Measurements from ENCODE around the gene ANKDD1B.

ANKDD1B gene

GRCh38 chr5:75664979-75665378 is 53.7 kb downstream of the ANKDD1B start:
- Mint-ChIP-seq H3K36me3 (ENCODE audit: low read depth) (no peaks in the 10 kb centered on the region), H3K4me3 (no peak overlapping the region), H3K9me3 (no peaks in the 10 kb centered on the region), H3K27me3 (ENCODE audit: low read depth) (no peaks in the 10 kb centered on the region), H3K27ac (peak overlapping the region in 2 of 3 experiments; percentile 4 to 34), H3K4me1 (peaks cover 33% of the 10 kb centered on the region)
- TF ChIP-seq CTCF (IDR thresholded peaks at IDR 0.05; ENCODE audit: unreplicated experiment in 3 of 3): no peak

- Mint-ChIP-seq H3K27ac (no peak overlapping the region), H3K36me3 (ENCODE audit: low read depth) (no peaks in the 10 kb centered on the region), H3K9me3 (no peaks in the 10 kb centered on the region), H3K27me3 (ENCODE audit: low read depth) (no peaks in the 10 kb centered on the region), H3K4me1 (peaks cover 33% of the 10 kb centered on the region), H3K4me3 (no peak overlapping the region)
- TF ChIP-seq CTCF (IDR thresholded peaks at IDR 0.05; ENCODE audit: unreplicated experiment in 3 of 3): no peak
Measured at GRCh38 chr5:75666801-75667200, 55.5 kb downstream of the ANKDD1B start.

- no peaks in the 10 kb centered on the region for H3K27me3 Mint-ChIP-seq (ENCODE audit: low read depth)
- H3K36me3 Mint-ChIP-seq (ENCODE audit: low read depth): peaks cover 5% of the 10 kb centered on the region
- peaks cover 33% of the 10 kb centered on the region for H3K4me1 Mint-ChIP-seq
- TF ChIP-seq CTCF (IDR thresholded peaks at IDR 0.05; ENCODE audit: unreplicated experiment in 3 of 3): peak in 2 of 3 experiments; percentile 15 to 25
- H3K4me3 Mint-ChIP-seq: no peak overlapping the region
- no peak overlapping the region for H3K27ac Mint-ChIP-seq
- H3K9me3 Mint-ChIP-seq: no peaks in the 10 kb centered on the region
Measured at GRCh38 chr5:75667586-75667985, 56.3 kb downstream of the ANKDD1B start.

GRCh38 chr5:75668445-75668844 is 57.2 kb downstream of the ANKDD1B start:
- H3K36me3 Mint-ChIP-seq (ENCODE audit: low read depth): peaks cover 11% of the 10 kb centered on the region

GRCh38 chr5:75668977-75669689 is 57.9 kb downstream of the ANKDD1B start:
- Mint-ChIP-seq H3K36me3 (ENCODE audit: low read depth) (peaks cover 12% of the 10 kb centered on the region), H3K27ac (peak overlapping the region; percentile 28 to 86 (median 39)), H3K4me1 (peaks cover 30% of the 10 kb centered on the region), H3K27me3 (ENCODE audit: low read depth) (no peaks in the 10 kb centered on the region), H3K9me3 (no peaks in the 10 kb centered on the region), H3K4me3 (peak overlapping the region in 2 of 3 experiments; percentile 17 to 42)
- TF ChIP-seq CTCF (IDR thresholded peaks at IDR 0.05; ENCODE audit: unreplicated experiment in 3 of 3): no peak

More at GRCh38 chr5:75668445-75668844, 57.2 kb downstream of the ANKDD1B start:
- TF ChIP-seq CTCF (IDR thresholded peaks at IDR 0.05; ENCODE audit: unreplicated experiment in 3 of 3): no peak
- Mint-ChIP-seq H3K4me1 (peaks cover 33% of the 10 kb centered on the region), H3K27ac (peak overlapping the region; percentile 28 to 86 (median 39)), H3K4me3 (no peak overlapping the region), H3K27me3 (ENCODE audit: low read depth) (no peaks in the 10 kb centered on the region), H3K9me3 (no peaks in the 10 kb centered on the region)

GRCh38 chr5:75670577-75670976 is 59.3 kb downstream of the ANKDD1B start:
- Mint-ChIP-seq H3K27me3 (ENCODE audit: low read depth) (no peaks in the 10 kb centered on the region), H3K9me3 (no peaks in the 10 kb centered on the region), H3K27ac (peak overlapping the region; percentile 28 to 86 (median 40)), H3K36me3 (ENCODE audit: low read depth) (peaks cover 18% of the 10 kb centered on the region), H3K4me1 (peaks cover 25% of the 10 kb centered on the region), H3K4me3 (no peak overlapping the region)
- no peak for TF ChIP-seq CTCF (IDR thresholded peaks at IDR 0.05; ENCODE audit: unreplicated experiment in 3 of 3)

Measured in nephron (organoid).